GM12878 (cell line): ENCODE measurements around the gene ASB2. TPM values are rescaled to one million over a fixed set of nuclear protein-coding genes. Genes with fewer than 3 reads are reported as not detected.

Experiments used
- CBX5 ChIP-seq: sonication (generic); IDR thresholded peaks from 2 replicates; pipeline ENCODE4 v1.6.1; 2016; ENCODE audit warnings: low read depth, moderate library complexity, mild to moderate bottlenecking, inconsistent platforms
- CREM ChIP-seq: IDR thresholded peaks from 2 replicates; pipeline ENCODE4 v1.6.1; 2014; ENCODE audit warnings: antibody characterized with exemption, low read depth
- MEF2B ChIP-seq: fragments of 450-650 bp; IDR thresholded peaks from 2 replicates; pipeline ENCODE4 v1.6.1; 2018; ENCODE audit warnings: mild to moderate bottlenecking, moderate library complexity; ENCODE audit not compliant: partially characterized antibody, poor library complexity, severe bottlenecking
- RFX5 ChIP-seq: IDR thresholded peaks from 2 replicates; pipeline ENCODE4 v1.6.1; 2011; ENCODE audit warnings: low read depth, low read length, improper control_type of control experiment
- SMAD5 ChIP-seq: IDR thresholded peaks from 2 replicates; pipeline ENCODE4 v1.6.1; 2016; ENCODE audit warnings: antibody characterized with exemption, low read depth
- STAT1 ChIP-seq: fragments of 450-650 bp; conservative IDR thresholded peaks from 2 replicates; pipeline ENCODE4 v1.6.1; 2014; ENCODE audit warnings: antibody characterized with exemption, mild to moderate bottlenecking
- polyA plus RNA-seq, 11 experiments: library from polyadenylated mRNA; depleted of rRNA in 4 of 11; unstranded in 6 of 11; stranded (reverse) in 5 of 11; fragments of >200 nt; fragmentation: Nextera tagmentation in 4 of 11; fragmentation: Illumina TruSeq in 1 of 11; extraction: Ambion mirVana in 4 of 11; extraction: Trizol in 1 of 11; gene quantifications; 1 replicate in 1 of 11; 2 replicates in 10 of 11; pipeline versions ENCODE4 v1.2.1 to v1.2.3, GENCODE V29; 2011 to 2016; ENCODE audit warnings: inconsistent platforms in 2 of 11, missing spikeins in 2 of 11, low read depth in 1 of 11
- total RNA-seq, 4 experiments: library from RNA; depleted of rRNA in 3 of 4; stranded (reverse); fragments of >200 nt in 3 of 4; fragmentation: Illumina TruSeq in 1 of 4; extraction: Trizol in 1 of 4; gene quantifications; 2 replicates each; pipeline versions ENCODE4 v1.2.1 to v1.2.3, GENCODE V29; 2013 to 2021
- TF ChIP-seq, protein P1 (sequence below): fragments of 450-650 bp; formaldehyde crosslinking; IDR thresholded peaks from 2 replicates; pipeline ENCODE4 v1.4.0; 2022; ENCODE audit warnings: mild to moderate bottlenecking, moderate library complexity

ASB2 gene
- total and polyA plus RNA-seq, 10 of the 15 experiments (the other 5 are each of a cell fraction or from before 2014, with no cell fraction given), result 3.0 to 54.8 (median 33.5) TPM

DNA sequence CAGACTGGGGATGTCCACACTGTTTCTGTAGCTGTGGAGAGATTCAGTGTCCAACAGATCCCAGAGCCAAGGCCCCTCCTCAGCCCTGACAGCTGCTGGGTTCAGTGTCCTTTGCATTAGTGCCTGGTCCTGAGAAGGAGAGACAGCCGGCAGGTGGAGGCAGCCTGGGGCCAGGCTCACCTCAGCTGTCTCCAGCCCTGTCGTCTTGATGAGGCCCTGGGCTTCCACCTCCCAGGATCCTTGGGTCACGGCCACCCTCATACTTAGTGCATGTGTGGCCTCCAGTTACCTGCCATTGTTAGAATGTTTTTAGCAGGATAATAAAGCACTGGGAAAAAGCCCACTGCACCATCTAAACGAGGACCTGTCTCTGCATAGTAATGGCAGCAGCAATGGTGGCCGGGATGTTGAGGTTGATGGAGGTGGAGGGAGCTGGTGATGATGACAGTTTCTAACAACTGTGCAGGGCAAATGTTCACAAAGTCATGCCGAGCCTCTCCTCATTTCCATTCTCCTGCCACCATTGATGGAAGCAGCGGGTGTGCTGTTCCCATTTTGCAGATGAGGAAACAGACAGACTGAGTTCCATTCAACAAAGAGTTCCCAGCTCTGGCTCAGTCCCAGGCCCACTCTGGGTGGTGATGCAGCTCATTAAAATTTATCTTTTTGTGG lies 17.7 kb downstream of the ASB2 start (continued):
- TF ChIP-seq, protein P1, sequence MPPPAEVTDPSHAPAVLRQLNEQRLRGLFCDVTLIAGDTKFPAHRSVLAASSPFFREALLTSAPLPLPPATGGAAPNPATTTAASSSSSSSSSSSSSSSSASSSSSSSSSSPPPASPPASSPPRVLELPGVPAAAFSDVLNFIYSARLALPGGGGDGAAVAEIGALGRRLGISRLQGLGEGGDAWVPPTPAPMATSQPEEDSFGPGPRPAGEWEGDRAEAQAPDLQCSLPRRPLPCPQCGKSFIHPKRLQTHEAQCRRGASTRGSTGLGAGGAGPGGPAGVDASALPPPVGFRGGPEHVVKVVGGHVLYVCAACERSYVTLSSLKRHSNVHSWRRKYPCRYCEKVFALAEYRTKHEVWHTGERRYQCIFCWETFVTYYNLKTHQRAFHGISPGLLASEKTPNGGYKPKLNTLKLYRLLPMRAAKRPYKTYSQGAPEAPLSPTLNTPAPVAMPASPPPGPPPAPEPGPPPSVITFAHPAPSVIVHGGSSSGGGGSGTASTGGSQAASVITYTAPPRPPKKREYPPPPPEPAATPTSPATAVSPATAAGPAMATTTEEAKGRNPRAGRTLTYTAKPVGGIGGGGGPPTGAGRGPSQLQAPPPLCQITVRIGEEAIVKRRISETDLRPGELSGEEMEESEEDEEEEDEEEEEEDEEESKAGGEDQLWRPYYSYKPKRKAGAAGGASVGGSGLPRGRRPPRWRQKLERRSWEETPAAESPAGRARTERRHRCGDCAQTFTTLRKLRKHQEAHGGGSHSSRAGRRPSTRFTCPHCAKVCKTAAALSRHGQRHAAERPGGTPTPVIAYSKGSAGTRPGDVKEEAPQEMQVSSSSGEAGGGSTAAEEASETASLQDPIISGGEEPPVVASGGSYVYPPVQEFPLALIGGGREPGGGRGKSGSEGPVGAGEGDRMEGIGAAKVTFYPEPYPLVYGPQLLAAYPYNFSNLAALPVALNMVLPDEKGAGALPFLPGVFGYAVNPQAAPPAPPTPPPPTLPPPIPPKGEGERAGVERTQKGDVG (CRISPR knock-in tag), result no peak
- TF ChIP-seq CBX5, result no peak
- no peak for TF ChIP-seq RFX5
- TF ChIP-seq SMAD5, result 0 out of 2 replicates have a peak, but pooled peaks have one; percentile 9
- no peak for TF ChIP-seq MEF2B
- TF ChIP-seq STAT1, result no peak
- no peak for TF ChIP-seq CREM
